Mucosa of descending colon (tissue), 3 donors: ENCODE data around the gene TECPR2. TPM values are rescaled to one million over a fixed set of nuclear protein-coding genes. Genes with fewer than 3 reads are reported as not detected.

ENCODE experiments used
- ATAC-seq: fragments of 200-7000 bp; cut with Tn5 transposase; one replicate; pipeline ENCODE4 v1.9.1; 2020; ENCODE audit warnings: mild to moderate bottlenecking, moderate library complexity
- DNase-seq, 3 donors: peaks; one replicate each; pipeline ENCODE4 v3.0.0-alpha.2; 2020
- H3K36me3 ChIP-seq: fragments of 200-600 bp; one replicate; pipeline ENCODE4 v1.8.0; 2021; ENCODE audit warnings: low read depth, mild to moderate bottlenecking
- H3K4me1 ChIP-seq: fragments of 200-600 bp; one replicate; pipeline ENCODE4 v1.8.0; 2021; ENCODE audit warnings: low read depth, mild to moderate bottlenecking
- H3K4me3 ChIP-seq: fragments of 200-600 bp; one replicate; pipeline ENCODE4 v1.8.0; 2021; ENCODE audit warnings: mild to moderate bottlenecking
- H3K9me3 ChIP-seq: fragments of 200-600 bp; one replicate; pipeline ENCODE4 v1.8.0; 2021; ENCODE audit warnings: mild to moderate bottlenecking
- CTCF ChIP-seq: fragments of 200-600 bp; IDR thresholded peaks from one replicate; pipeline ENCODE4 v1.8.0; 2022; ENCODE audit warnings: antibody characterized with exemption, mild to moderate bottlenecking
- intact Hi-C, 2 donors: fragments of 100-400 bp; cut with DNase I in 1 of 2; cut with micrococcal nuclease in 1 of 2; formaldehyde crosslinking; loops; one replicate each; pipeline versions ENCODE4 v1.11.0 to v1.11.1; 2022; cut with DNase I, micrococcal nuclease
- total RNA-seq, 3 donors: library from RNA; stranded (reverse); fragmentation: NEBNext Ultra II Directional in 2 of 3; extraction: Animal tissue kit (Norgen Biotek cat#: 25700) in 2 of 3; gene quantifications; one replicate each; pipeline versions ENCODE4 v1.2.1 to v1.2.4, GENCODE V29; 2021 to 2023
- donor health status: DM: no; HTN: no; CAD: no; lungs with moderate emphysema.
- donor health status: DM: no; HTN: no; CAD: no.
- donor health status: DM: no; HTN: yes; CAD: no.

TECPR2 gene
- total RNA-seq, 3 donors from 2014 or later: 11.2 to 33.5 (median 21.2) TPM

GRCh38 chr14:102370305-102370809 is 7.6 kb downstream of the TECPR2 start:
- H3K4me1 ChIP-seq: no peaks in the 10 kb centered on the region
- no peak for TF ChIP-seq CTCF
- intact Hi-C loops: no loop called here
- no peak overlapping the region for H3K4me3 ChIP-seq
- H3K36me3 ChIP-seq: no peaks in the 10 kb centered on the region
- DNase-seq (no peak), ATAC-seq (peak; percentile 57)
- no peaks in the 10 kb centered on the region for H3K9me3 ChIP-seq

DNA sequence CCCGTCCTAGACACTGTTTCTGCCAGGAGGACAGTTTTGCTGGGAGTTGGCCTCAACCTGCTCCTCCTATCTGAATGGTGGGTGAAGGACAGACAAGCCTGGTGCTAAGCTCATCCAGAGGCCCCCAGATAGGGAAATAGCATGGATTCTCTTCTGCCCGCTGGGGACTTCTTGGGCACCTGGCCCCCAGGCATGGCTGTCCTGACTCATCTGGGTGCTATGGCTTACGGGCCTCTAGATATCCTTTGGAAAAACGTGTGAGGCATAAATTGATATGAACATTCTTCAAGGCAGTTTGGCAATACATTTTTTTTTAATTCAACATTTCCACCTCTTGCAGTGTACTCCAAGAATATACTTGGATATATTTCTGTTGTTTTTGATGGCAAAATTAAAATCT is 8.6 kb downstream of the TECPR2 start:
- no peak for ATAC-seq
- TF ChIP-seq CTCF: no peak
- Histone ChIP-seq H3K36me3 (no peaks in the 10 kb centered on the region), H3K4me1 (no peaks in the 10 kb centered on the region), H3K4me3 (no peak overlapping the region), H3K9me3 (no peaks in the 10 kb centered on the region)
- intact Hi-C loops: no loop called here
- DNase-seq: no peak

DNA sequence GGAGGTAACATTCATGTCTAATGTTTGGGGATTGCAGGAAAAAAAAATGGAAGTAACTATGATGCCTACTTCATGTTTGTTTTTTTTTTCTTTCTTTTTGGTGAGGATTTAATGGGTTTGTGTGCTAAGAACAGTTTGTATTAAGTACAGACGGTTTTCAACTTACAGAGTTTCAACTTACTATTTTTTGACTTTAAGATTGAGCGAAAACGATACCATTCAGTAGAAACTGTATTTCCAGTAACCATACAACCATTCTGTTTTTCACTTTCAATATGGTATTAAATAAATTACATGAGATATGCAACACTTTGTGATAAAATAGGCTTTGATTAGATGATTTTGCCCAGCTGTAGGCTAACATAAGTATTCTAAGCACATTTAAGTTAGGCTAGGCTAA is 10.4 kb downstream of the TECPR2 start:
- H3K36me3 ChIP-seq: no peaks in the 10 kb centered on the region
- no peaks in the 10 kb centered on the region for H3K4me1 ChIP-seq
- intact Hi-C loops: no loop called here
- H3K4me3 ChIP-seq: no peak overlapping the region
- H3K9me3 ChIP-seq: no peaks in the 10 kb centered on the region
- TF ChIP-seq CTCF: no peak
- DNase-seq: no peak
- no peak for ATAC-seq

GRCh38 chr14:102374264-102374663 is 11.5 kb downstream of the TECPR2 start:
- no peak for TF ChIP-seq CTCF
- intact Hi-C loops: no loop called here
- no peak for DNase-seq
- Histone ChIP-seq H3K36me3 (no peaks in the 10 kb centered on the region), H3K4me1 (no peaks in the 10 kb centered on the region), H3K4me3 (no peak overlapping the region), H3K9me3 (no peaks in the 10 kb centered on the region)
- no peak for ATAC-seq

DNA sequence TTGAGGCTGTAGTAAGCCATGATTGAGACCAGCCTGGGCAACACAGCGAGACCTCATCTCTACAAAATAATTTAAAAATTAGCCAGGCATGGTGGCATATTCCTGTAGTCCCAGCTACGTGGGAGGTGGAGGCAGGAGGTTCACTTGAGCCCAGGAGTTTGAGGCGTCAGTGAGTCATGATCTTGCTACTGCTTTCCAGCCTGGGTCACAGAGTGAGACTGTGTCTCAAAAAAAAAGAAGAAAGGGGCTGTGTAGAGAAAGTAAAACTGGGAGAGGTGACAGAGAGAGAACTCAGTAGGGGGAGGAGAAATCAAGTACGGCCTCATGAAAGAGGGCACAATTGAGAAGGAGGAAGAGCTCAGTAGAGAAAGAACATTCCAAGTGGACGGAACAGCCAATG is 12.4 kb downstream of the TECPR2 start:
- H3K4me1 ChIP-seq: no peaks in the 10 kb centered on the region
- no peaks in the 10 kb centered on the region for H3K9me3 ChIP-seq
- intact Hi-C loops: no loop called here
- no peak for DNase-seq
- ATAC-seq: no peak
- H3K36me3 ChIP-seq: no peaks in the 10 kb centered on the region
- H3K4me3 ChIP-seq: no peak overlapping the region
- no peak for TF ChIP-seq CTCF

DNA sequence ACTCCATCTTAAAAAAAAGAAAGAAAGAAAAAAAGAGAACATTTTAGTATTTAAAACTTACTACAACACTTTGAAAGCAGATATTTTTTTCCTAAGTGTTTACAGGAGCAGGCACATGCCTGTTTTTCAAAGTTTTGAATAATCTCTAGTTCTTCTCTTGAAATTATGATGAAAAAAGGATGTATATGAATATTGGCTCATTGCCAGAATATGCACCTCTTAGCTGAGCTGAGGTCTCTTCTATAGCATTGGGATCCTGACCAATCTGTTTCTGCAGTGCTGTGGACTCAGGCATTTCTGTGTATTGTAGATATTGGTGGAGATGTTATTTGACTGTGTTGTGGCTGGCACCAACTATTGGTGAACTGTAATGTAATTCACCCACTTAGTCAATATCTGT is 15.0 kb downstream of the TECPR2 start:
- no peak for TF ChIP-seq CTCF
- intact Hi-C loops: no loop called here
- Histone ChIP-seq H3K4me1 (no peaks in the 10 kb centered on the region), H3K36me3 (no peaks in the 10 kb centered on the region), H3K4me3 (no peak overlapping the region), H3K9me3 (no peaks in the 10 kb centered on the region)
- ATAC-seq (no peak), DNase-seq (no peak)
